GM23248 (cell line): ENCODE data around the gene UBE3B.

Experiments
- EZH2 ChIP-seq: fragments of 200-600 bp; sonication (generic); IDR thresholded peaks from 2 replicates; pipeline ENCODE4 v1.6.1; 2018; ENCODE audit warnings: antibody characterized with exemption, mild to moderate bottlenecking; ENCODE audit not compliant: insufficient read depth, poor library complexity, severe bottlenecking
- EZH2phosphoT487 ChIP-seq: fragments of 200-600 bp; sonication (generic); IDR thresholded peaks from 2 replicates; pipeline ENCODE4 v1.6.1; 2018; ENCODE audit warnings: antibody characterized with exemption, moderate library complexity, mild to moderate bottlenecking, low read depth; ENCODE audit not compliant: insufficient read depth

DNA sequence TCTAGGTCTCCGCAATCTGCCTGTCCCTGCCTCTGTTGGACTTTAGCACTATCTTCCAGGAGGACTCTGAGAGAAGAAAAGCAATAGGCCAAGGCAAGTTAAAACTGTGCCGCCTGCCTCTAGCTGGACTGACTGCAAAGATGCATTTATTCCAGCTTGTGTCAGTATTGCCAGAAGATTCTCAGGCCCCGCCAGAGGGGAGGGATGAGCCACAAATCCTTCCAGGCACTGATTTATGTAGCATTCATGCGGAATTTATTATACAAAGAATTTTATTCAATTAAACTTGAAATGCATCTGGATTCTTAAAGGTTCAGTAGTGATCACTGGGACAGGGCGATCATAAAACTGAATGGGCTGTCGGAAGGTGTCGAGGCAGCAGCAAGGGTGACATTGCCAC, 76.0 kb downstream of the UBE3B start:
- TF ChIP-seq EZH2 (no peak), EZH2phosphoT487 (no peak)
